ENCODE data around the gene TIMP2. TPM values are rescaled to one million over a fixed set of nuclear protein-coding genes. Genes with fewer than 3 reads are reported as not detected.

The TIMP2 gene
- total RNA-seq, 4 donors from 2014 or later, result 139 to 161 (median 150) TPM

DNA sequence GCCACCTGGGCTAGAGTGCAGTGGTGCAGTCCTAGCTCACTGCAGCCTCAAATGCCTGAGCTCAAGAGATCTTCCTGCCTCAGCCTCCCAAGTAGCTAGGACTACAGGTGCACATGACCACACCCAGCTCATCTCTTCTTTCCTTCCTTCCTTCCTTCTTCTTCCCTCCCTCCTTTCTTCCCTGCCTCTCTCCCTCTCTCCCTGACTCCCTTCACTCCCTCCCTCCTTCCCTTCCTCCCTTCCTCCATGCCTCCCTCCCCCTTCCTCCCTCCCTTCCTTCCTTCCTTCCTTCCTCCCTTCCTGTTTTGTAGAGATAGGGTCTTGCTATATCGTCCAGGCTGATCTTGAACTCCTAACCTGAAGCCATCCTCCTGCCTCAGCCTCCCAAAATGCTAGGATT lies 61.1 kb downstream of the TIMP2 start:
- ATAC-seq (ENCODE audit: low FRiP score), result no peak
- no peak for DNase-seq (ENCODE audit: low spot score)
- TF ChIP-seq, protein P1, sequence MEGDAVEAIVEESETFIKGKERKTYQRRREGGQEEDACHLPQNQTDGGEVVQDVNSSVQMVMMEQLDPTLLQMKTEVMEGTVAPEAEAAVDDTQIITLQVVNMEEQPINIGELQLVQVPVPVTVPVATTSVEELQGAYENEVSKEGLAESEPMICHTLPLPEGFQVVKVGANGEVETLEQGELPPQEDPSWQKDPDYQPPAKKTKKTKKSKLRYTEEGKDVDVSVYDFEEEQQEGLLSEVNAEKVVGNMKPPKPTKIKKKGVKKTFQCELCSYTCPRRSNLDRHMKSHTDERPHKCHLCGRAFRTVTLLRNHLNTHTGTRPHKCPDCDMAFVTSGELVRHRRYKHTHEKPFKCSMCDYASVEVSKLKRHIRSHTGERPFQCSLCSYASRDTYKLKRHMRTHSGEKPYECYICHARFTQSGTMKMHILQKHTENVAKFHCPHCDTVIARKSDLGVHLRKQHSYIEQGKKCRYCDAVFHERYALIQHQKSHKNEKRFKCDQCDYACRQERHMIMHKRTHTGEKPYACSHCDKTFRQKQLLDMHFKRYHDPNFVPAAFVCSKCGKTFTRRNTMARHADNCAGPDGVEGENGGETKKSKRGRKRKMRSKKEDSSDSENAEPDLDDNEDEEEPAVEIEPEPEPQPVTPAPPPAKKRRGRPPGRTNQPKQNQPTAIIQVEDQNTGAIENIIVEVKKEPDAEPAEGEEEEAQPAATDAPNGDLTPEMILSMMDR (IDR thresholded peaks at IDR 0.05), result no peak

DNA sequence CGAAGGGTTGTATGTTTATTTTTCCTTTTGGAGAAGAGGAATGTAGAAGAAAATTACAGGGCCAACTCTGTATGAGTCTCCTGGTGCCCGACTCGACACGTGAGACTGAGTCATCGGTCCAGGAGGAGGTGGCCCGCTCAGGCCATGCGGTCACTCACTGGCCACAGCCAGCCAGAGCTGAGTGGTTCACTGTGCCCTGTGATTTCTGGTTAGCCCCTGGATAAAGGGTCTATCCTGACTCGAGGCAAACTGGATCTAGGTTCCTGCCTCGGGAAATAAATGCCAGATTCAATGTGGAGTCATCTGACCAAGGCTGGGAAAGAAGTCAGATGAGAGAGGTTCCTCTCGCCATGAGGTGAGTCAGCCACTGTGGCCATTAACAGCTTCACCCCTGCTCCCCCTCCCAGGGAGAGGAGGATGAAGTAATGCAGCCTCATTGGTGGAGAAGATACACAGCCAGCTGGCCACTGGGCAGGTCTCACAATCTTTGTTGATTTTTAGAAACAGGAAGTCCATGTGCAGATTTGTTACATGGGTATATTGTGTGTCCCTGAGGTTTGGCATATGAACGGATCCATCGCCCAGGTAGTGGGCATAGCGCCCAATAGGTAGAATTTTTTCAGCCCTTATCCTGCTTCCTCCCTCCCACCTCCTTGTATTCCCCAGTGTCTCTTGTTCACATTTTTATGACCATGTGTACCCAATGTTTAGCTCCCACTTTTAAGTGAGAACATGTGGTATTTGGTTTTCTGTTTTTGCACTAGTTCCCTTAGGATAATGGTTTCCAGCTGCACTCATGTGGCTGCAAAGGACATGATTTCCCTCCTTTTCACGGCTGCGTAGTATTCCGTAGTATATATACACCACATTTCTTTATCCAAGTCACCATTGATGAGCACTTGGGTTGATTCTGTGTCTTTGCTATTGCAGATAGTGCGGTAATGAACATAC lies 62.8 kb downstream of the TIMP2 start:
- DNase-seq (ENCODE audit: low spot score), result peak; percentile 85
- peak; percentile 92 for ATAC-seq (ENCODE audit: low FRiP score)
- TF ChIP-seq, protein P1 (IDR thresholded peaks at IDR 0.05), result no peak

DNA sequence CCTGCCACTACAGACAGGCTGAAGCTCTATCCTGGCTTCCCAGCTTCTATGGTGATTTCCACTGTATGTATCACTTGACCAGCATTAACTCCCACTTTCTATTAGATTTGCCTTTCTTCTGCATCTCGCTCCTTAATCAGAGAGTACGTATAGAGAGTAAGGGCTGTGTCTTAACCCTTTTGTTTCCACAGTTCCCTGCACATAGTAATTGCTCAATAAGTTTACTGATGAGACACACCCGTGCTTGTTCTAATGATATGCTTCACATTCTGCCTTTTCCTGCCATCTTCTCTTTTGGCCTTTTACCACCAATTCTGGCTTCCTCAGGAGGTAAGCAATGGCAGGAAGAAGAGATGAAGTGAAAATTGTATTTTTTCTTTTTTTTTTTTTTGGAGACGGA lies 64.0 kb downstream of the TIMP2 start:
- ATAC-seq (ENCODE audit: low FRiP score) (no peak), DNase-seq (ENCODE audit: low spot score) (no peak)
- TF ChIP-seq, protein P1 (IDR thresholded peaks at IDR 0.05), result no peak

DNA sequence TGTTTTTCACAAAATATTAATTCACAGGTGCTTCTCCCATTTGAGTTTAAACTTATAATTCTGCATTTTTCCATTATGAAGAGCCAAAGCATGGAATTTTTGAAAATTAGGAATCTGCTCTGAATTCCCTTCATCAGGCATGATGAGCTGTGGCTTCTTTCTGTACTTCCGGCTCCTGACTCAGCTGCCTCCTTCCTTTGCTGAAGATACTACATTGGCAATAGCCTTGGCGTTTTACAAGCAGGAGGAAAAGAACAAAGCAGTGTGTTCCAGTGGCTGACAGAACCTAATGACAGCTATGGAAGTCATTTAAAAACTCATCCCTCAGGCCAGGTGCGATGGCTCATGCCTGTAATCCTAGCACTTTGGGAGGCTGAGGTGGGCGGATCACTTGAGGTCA lies 66.1 kb downstream of the TIMP2 start:
- ATAC-seq (ENCODE audit: low FRiP score) (no peak), DNase-seq (ENCODE audit: low spot score) (no peak)
- TF ChIP-seq, protein P1 (IDR thresholded peaks at IDR 0.05), result no peak

DNA sequence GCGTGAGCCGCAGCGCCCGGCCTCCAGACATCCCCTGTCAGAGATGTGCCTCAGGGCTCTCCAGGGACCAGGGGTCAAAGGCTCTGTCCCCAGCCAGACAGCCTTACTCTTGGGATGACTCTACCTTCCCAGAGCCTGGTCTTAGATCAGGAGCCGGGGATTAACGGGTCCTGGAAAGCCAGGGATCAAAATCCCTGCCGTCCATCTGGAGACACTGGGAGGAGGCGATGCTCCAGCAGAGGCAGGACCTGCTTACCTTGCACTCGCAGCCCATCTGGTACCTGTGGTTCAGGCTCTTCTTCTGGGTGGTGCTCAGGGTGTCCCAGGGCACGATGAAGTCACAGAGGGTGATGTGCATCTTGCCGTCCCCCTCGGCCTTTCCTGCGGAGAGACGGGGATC lies 67.9 kb downstream of the TIMP2 start:
- TF ChIP-seq, protein P1 (IDR thresholded peaks at IDR 0.05), result no peak

DNA sequence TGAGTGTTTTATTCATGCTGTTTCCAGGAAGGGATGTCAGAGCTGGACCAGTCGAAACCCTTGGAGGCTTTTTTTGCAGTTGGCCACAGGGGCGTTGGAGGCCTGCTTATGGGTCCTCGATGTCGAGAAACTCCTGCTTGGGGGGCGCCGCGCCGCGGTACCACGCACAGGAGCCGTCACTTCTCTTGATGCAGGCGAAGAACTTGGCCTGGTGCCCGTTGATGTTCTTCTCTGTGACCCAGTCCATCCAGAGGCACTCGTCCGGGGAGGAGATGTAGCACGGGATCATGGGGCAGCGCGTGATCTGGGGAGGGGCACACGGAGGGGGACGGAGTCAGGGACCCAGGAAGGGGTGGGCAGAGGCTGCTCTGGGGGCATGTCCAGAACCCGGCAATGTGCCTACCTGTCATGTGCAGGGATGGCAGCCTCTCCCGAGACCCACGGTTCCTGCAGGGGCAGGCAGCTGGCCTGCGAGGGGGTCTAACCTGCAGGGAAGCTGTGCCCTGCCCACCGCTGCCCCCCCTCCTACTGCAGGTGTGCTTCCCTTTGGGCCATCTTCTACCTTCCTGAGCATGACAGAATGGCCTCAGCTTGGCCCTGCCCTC lies 69.5 kb downstream of the TIMP2 start:
- no peak for ATAC-seq (ENCODE audit: low FRiP score)
- TF ChIP-seq, protein P1 (IDR thresholded peaks at IDR 0.05), result no peak

More for the DNA sequence above, 67.9 kb downstream of the TIMP2 start:
- ATAC-seq (ENCODE audit: low FRiP score) (no peak), DNase-seq (ENCODE audit: low spot score) (no peak)

More for the DNA sequence above, 69.5 kb downstream of the TIMP2 start:
- DNase-seq (ENCODE audit: low spot score), result no peak
